Inflammatory macrophage (primary cell): ENCODE results near the gene RPS6KA1.
A peak's percentile ranks its signal among the peaks of the same experiment; 100 is the strongest.
"Not testable (repeated sequence)": the region's sequence is repeated elsewhere in the genome, so short reads cannot be mapped to it uniquely, and the experiment has no call there.

ENCODE experiments used
- DNase-seq, 2 donors: peaks; one replicate each; pipeline ENCODE4 v3.0.0-alpha.2; 2020 to 2022

The RPS6KA1 gene

DNA sequence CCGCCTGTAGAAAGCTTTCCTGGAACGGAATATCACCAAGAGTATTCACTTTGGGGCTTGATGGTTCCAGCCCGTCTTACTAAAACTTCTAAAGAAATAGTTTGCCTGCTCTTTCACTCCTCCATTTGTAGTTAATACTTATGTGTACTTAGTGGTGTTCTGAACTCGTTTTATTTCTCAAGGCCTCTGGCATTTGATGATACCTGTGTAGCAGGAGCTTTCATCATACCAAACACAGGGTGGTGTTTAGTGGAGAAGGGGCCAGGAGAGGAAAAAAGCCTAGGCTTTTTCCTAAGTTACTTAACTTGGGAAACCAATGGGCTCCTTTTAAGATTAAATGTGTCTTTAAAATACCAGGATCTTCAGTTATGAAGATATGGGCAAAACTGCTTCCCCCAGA, 74.3 kb downstream of the RPS6KA1 start:
- DNase-seq: no peak

DNA sequence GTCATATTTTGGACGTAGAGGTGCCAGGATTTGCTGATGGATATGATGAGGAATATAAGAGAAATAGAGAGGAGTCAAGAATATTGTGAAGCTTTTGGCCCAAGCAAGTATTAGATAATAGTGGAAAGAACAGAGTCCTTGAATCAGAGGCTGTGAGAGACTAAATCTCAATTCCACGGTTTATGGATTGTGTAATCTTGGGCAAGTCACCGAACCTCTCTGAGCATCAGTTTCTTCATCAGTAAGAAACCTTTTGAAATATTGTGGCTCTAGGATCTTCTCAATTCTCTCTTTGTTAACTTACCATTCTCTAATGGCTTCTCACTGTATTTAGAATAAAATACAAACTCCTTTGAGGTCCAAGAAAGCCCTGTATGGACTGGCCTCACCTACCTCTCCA, 77.6 kb downstream of the RPS6KA1 start:
- peak; percentile 57 to 81 for DNase-seq

DNA sequence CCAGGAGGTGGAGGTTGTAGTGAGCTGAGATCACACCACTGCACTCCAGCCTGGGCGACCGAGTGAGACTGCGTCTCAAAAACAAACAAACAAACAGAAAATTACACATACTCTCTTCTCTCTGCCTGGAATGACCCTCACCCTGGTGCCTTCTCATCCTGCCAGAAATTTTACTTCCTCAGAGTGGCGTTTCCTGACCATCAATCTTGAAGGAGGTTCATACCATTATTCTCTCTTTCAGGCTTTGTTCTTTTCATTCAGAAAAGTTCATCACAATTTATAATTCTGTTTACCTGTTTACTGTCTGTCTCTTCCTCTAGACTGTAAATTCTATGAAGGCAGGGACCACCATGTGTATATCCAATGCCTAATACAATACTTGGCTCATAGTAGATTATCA, 79.3 kb downstream of the RPS6KA1 start:
- peak in 1 of 2 donors; percentile 18 for DNase-seq

DNA sequence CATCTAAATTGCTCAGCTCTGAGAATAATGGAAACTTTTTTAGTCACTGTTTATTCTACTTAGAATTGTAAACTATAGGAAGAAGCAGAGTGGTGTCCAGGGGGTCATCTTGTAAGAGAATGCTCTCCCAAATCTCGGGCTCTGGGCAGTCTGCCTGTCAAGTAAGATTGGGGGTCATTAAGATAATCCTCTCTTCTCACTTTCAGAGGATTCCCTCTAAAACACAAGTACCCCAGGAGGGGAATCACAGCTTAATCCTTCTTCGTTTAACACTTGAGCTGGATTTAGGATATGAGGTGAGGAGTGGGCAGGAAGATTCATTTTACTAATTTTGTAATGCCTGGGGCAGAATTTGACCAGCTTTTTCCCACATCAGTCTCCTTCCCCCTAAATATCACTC, 81.2 kb downstream of the RPS6KA1 start:
- DNase-seq: no peak

DNA sequence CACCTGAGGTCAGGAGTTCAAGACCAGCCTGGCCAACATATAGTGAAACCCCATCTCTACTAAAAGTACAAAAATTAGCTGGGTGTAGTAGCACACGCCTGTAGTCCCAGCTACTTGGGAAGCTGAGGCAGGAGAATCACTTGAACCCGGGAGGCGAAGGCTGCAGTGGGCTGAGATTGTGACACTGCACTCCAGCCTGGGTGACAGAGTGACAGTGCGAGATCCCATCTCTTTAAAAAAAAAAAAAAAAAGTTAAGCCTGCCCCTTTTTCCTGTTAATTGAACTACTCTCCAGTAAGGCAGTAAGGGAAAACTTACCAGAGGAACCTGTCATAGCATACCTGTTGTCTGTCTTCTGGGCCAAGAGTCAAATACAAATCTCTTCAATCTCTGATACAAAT, 83.1 kb downstream of the RPS6KA1 start:
- not testable (repeated sequence) for DNase-seq

DNA sequence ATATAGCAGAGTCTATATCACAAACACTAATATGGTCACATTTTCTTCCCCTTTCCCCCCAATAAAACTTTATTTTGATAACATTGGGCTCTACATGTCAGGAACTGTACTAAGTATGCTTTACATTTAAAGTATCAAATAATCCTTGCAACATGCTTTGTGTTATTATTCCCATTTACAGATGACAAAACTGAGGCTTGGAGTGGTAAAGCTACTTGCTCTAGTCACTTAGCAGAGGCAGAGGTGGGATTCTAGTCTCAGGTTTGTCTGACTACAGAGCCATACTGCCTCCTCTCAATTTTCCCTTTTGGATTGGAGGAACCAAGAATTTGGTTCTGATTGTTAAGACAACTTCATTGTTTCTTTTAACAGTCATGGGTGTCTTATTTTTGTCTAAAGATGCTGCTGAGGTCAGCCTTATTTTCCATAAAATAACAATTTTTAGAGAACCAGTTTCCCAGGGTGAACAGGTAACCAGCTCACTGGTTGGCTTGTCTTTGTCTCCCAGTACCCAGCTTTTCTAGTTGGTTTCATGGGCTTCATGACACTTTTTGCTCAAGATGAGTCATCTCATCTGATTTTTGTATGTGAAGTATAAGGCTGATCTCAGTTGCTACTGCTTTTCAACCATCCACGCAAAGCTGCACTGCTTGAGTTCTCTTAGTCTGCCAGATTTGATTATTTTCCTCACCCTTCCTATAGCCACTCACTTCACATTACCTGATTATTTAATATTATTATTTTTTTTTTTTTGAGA, 85.3 kb downstream of the RPS6KA1 start:
- no peak for DNase-seq

DNA sequence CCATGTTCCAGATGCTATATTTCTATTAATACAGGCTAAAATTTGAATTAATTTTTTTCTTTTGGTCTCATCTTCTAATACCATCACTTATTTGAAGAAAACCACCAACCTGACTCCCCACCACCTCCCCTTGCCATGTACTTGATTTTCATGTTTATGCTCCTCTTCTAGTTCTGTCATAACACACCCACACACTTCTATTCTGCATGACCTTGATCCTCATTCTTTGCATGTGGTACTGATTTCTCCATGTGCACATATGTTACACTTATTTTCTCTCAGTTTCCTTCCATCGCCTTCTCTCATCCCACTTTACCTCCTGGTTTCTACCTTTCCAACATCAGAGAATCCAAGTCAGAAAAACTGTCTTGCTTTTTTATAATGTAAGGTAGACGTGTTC, 87.3 kb downstream of the RPS6KA1 start:
- DNase-seq: peak; percentile 48 to 49

DNA sequence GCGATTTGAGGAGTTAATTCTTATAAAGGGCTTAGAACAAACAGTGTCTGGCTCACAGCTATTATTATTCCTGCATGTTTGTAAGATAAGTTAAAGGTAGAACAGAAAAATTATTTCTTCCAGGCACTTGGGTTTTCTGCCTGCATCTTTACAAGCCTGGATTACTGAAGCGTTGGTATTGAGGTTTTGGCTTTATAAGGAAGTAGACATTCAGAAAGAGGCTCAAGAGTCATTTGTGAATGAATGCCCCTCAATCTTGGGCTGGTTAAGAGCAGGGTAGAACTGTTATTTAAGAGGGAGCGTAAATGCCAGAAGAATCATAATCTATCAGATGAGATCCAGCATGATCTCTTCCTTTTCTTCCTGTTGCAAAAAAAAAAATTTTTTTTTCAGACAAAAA, 89.0 kb downstream of the RPS6KA1 start:
- peak in 1 of 2 donors; percentile 30 for DNase-seq
